Endothelial cell of umbilical vein (primary cell): ENCODE data around the gene CSNK1G2. TPM values are rescaled to one million over a fixed set of nuclear protein-coding genes. Genes with fewer than 3 reads are reported as not detected.

Source experiments
- BruUV-seq: library from RNA; stranded (reverse); fragments of 400-500 nt; replicated peaks from 2 replicates; lab custom pipeline; 2021; lab: Mats Ljungman, UMichigan
- CTCF ChIA-PET: fragments of 300-600, 350-600 bp; sonication (Branson Sonifier 250); formaldehyde crosslinking; loops from one replicate; lab custom pipeline; 2021; ENCODE audit warnings: antibody characterized with exemption, inconsistent platforms; lab: Charles Lee
- POLR2A ChIA-PET: fragments of 300-600, 350-600 bp; sonication (Branson Sonifier 250); formaldehyde crosslinking; loops from one replicate; lab custom pipeline; 2021; ENCODE audit warnings: antibody characterized with exemption, inconsistent platforms; lab: Charles Lee
- DNase-seq: peaks from one replicate; pipeline ENCODE4 v3.0.0-alpha.2; 2011; ENCODE audit warnings: low read depth, low spot score
- FAIRE-seq: peaks from 2 replicates; lab custom pipeline; 2011; peaks lifted over from hg19 to GRCh38; lab: Jason Lieb, UNC
- H2AFZ ChIP-seq: 2 replicates; pipeline ENCODE4 v1.6.0; 2012; ENCODE audit warnings: low read depth, low read length, control low read depth, inconsistent platforms
- H3K27ac ChIP-seq: 2 replicates; pipeline ENCODE4 v1.5.1; 2011; ENCODE audit warnings: low read depth, mild to moderate bottlenecking, control low read depth, low read length, moderate library complexity; ENCODE audit not compliant: insufficient read depth
- H3K27me3 ChIP-seq, 2 experiments: 2 replicates each; pipeline versions ENCODE4 v1.6.0 to v1.6.1; 2011; ENCODE audit warnings: low read length in 2 of 2, mixed read lengths in 1 of 2; ENCODE audit not compliant: control insufficient read depth in 2 of 2, insufficient read depth in 2 of 2
- H3K36me3 ChIP-seq, 2 experiments: 2 replicates in 1 of 2; 3 replicates in 1 of 2; pipeline ENCODE4 v1.5.1; 2011; ENCODE audit warnings: low read length in 2 of 2, mild to moderate bottlenecking in 1 of 2, moderate library complexity in 1 of 2; ENCODE audit not compliant: control insufficient read depth in 2 of 2, insufficient read depth in 2 of 2; ENCODE audit errors: extremely low read depth in 1 of 2
- H3K4me1 ChIP-seq: 3 replicates; pipeline ENCODE4 v1.5.1; 2011; ENCODE audit warnings: mild to moderate bottlenecking, low read length; ENCODE audit not compliant: control insufficient read depth, insufficient read depth; ENCODE audit errors: extremely low read depth
- H3K4me2 ChIP-seq: 2 replicates; pipeline ENCODE4 v1.6.1; 2011; ENCODE audit warnings: low read length, control low read depth, mixed read lengths; ENCODE audit not compliant: insufficient read depth
- H3K4me3 ChIP-seq, 3 experiments: fragments of 200-600 bp in 1 of 3; sonication (generic), shearing (Covaris generic) in 1 of 3; replicated peaks in 1 of 3; 2 replicates each; pipeline ENCODE4 v1.5.1; 2011 to 2016; ENCODE audit warnings: control low read depth in 3 of 3, low read length in 3 of 3, mild to moderate bottlenecking in 2 of 3, inconsistent platforms in 1 of 3, low read depth in 1 of 3, moderate library complexity in 1 of 3; ENCODE audit not compliant: insufficient read depth in 1 of 3
- H3K79me2 ChIP-seq: 2 replicates; pipeline ENCODE4 v1.6.0; 2012; ENCODE audit warnings: low read length, inconsistent platforms; ENCODE audit not compliant: control insufficient read depth, insufficient read depth
- H3K9ac ChIP-seq: replicated peaks from 2 replicates; pipeline ENCODE3; 2011; ENCODE audit warnings: low read length, control low read depth; ENCODE audit not compliant: insufficient read depth; ENCODE audit errors: extremely low read depth
- H3K9me1 ChIP-seq: replicated peaks from 3 replicates; pipeline ENCODE4 v1.6.0; 2011; ENCODE audit warnings: mild to moderate bottlenecking, low read length; ENCODE audit not compliant: control insufficient read depth, insufficient read depth; ENCODE audit errors: extremely low read depth
- H3K9me3 ChIP-seq: replicated peaks from 2 replicates; pipeline ENCODE4 v1.5.1; 2012; ENCODE audit warnings: low read length, inconsistent platforms; ENCODE audit not compliant: control insufficient read depth, insufficient read depth
- H4K20me1 ChIP-seq: replicated peaks from 2 replicates; pipeline ENCODE3; 2011; ENCODE audit warnings: mild to moderate bottlenecking, low read length; ENCODE audit not compliant: control insufficient read depth, insufficient read depth; ENCODE audit errors: extremely low read depth
- EZH2 ChIP-seq: IDR thresholded peaks from 2 replicates; pipeline ENCODE4 v1.6.1; 2012; ENCODE audit warnings: borderline replicate concordance, low read depth, mild to moderate bottlenecking, moderate library complexity, low read length, inconsistent platforms; ENCODE audit not compliant: severe bottlenecking
- GATA2 ChIP-seq: IDR thresholded peaks from 2 replicates; pipeline ENCODE4 v1.7.0; 2011; ENCODE audit warnings: low read depth, mild to moderate bottlenecking, moderate library complexity, mixed read lengths, low read length; ENCODE audit not compliant: insufficient read length, insufficient read depth
- JUN ChIP-seq: IDR thresholded peaks from 2 replicates; pipeline ENCODE4 v1.6.1; 2011; ENCODE audit warnings: borderline replicate concordance, low read depth; ENCODE audit not compliant: insufficient read length, insufficient read depth
- MYC ChIP-seq: IDR thresholded peaks from one replicate; pipeline ENCODE4 v1.6.1; 2011; ENCODE audit warnings: mild to moderate bottlenecking, low read depth, low read length
- POLR2A ChIP-seq: IDR thresholded peaks from 2 replicates; pipeline ENCODE4 v1.6.1; 2012; ENCODE audit warnings: low read depth, mild to moderate bottlenecking, control low read depth, low read length
- POLR2AphosphoS5 ChIP-seq: IDR thresholded peaks from 2 replicates; pipeline ENCODE4 v1.6.1; 2012; ENCODE audit warnings: low read depth, mild to moderate bottlenecking, control low read depth, low read length, moderate library complexity; ENCODE audit not compliant: insufficient read depth
- dilution Hi-C: fragments of 300-500 bp; cut with MboI; formaldehyde crosslinking; loops from one replicate; pipeline ENCODE4 v1.15.0; 2019; ENCODE audit warnings: low sequenced_read_pairs; ENCODE audit not compliant: extremely low pct_ligation_motif_present
- intact Hi-C: fragments of 100-400 bp; cut with micrococcal nuclease; formaldehyde crosslinking; loops from one replicate; pipeline ENCODE4 v1.10.0; 2022
- polyA plus RNA-seq, 4 experiments: library from polyadenylated mRNA; depleted of rRNA in 3 of 4; stranded (reverse) in 3 of 4; unstranded in 1 of 4; fragments of >200 nt; gene quantifications; 2 replicates each; pipeline versions ENCODE4 v1.2.1 to v1.2.3, GENCODE V29; 2011 to 2012; ENCODE audit warnings: missing spikeins in 1 of 4
- total RNA-seq: library from RNA; stranded (reverse); gene quantifications from 2 replicates; pipeline ENCODE4 v1.2.3, GENCODE V29; 2021
- TF ChIP-seq, protein P1 (sequence below), 2 donors: IDR thresholded peaks; 1 replicate in 1 of 2; 2 replicates in 1 of 2; pipeline ENCODE4 v1.5.1; 2011; ENCODE audit warnings: low read length in 2 of 2, mild to moderate bottlenecking in 2 of 2, moderate library complexity in 2 of 2, control low read depth in 1 of 2, inconsistent platforms in 1 of 2, low read depth in 1 of 2; ENCODE audit not compliant: insufficient read depth in 1 of 2; ENCODE audit errors: extremely low read depth in 1 of 2
- TF ChIP-seq, protein P2 (sequence below): IDR thresholded peaks from 2 replicates; pipeline ENCODE4 v1.6.1; 2011; ENCODE audit not compliant: insufficient read depth, insufficient read length

Gene CSNK1G2
- total and polyA plus RNA-seq, 2 donors (not counting 3 experiments of a cell fraction or from before 2014, with no cell fraction given) = 96.6 to 110 TPM

DNA sequence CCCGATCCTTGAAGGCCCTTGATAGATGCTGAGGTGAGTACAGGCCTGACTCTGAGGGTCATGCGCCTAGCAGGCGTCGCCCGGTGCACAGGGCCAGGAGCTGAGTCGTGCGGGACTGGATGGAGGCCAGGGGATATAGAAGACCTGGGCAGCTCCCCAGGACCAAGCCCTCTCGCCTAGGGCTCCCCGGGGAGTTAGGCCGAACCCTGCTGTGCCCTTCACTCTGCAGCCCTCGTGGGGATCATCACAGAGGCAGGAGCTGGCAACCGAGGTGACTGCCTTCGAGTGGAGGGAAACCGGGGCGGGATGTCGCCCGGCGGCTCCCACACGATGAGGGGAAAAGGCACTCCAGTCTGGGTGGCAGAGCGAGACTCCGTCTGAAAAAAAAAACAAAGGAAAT, 11.7 kb downstream of the CSNK1G2 start:
- no peaks in the 10 kb centered on the region for H3K9me1 ChIP-seq
- FAIRE-seq = no peak
- no TSS peak for BruUV-seq
- H3K36me3 ChIP-seq = peaks cover 0 to 13% of the 10 kb centered on the region in 2 experiments
- no peak overlapping the region for H2AFZ ChIP-seq
- TF ChIP-seq GATA2 (no peak), EZH2 (no peak), JUN (no peak), POLR2AphosphoS5 (no peak), POLR2A (no peak), MYC (no peak)
- TF ChIP-seq, protein P1, sequence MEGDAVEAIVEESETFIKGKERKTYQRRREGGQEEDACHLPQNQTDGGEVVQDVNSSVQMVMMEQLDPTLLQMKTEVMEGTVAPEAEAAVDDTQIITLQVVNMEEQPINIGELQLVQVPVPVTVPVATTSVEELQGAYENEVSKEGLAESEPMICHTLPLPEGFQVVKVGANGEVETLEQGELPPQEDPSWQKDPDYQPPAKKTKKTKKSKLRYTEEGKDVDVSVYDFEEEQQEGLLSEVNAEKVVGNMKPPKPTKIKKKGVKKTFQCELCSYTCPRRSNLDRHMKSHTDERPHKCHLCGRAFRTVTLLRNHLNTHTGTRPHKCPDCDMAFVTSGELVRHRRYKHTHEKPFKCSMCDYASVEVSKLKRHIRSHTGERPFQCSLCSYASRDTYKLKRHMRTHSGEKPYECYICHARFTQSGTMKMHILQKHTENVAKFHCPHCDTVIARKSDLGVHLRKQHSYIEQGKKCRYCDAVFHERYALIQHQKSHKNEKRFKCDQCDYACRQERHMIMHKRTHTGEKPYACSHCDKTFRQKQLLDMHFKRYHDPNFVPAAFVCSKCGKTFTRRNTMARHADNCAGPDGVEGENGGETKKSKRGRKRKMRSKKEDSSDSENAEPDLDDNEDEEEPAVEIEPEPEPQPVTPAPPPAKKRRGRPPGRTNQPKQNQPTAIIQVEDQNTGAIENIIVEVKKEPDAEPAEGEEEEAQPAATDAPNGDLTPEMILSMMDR (IDR thresholded peaks at IDR 0.05; ENCODE audit: extremely low read depth in 1 of 2, insufficient read depth in 1 of 2, low read depth in 1 of 2, low read length in 2 of 2) = no peak
- TF ChIP-seq, protein P2, sequence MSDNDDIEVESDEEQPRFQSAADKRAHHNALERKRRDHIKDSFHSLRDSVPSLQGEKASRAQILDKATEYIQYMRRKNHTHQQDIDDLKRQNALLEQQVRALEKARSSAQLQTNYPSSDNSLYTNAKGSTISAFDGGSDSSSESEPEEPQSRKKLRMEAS = no peak
- H3K4me3 ChIP-seq = no peak overlapping the region
- no peaks in the 10 kb centered on the region for H3K27me3 ChIP-seq
- dilution Hi-C loops (no loop called here), intact Hi-C loops (no loop called here)
- peaks cover 80% of the 10 kb centered on the region for H3K79me2 ChIP-seq
- no peak for DNase-seq
- no peaks in the 10 kb centered on the region for H3K9me3 ChIP-seq
- no peak overlapping the region for H3K9ac ChIP-seq
- ChIA-PET POLR2A (no interaction called here), CTCF (interaction anchor here (1.2 kb wide), 1 partner anchor 12 kb away, joined by 3 read pairs; no protein-coding TSS in a partner anchor)
- no peak overlapping the region for H3K4me2 ChIP-seq
- H3K4me1 ChIP-seq = no peaks in the 10 kb centered on the region
- no peaks in the 10 kb centered on the region for H4K20me1 ChIP-seq
- H3K27ac ChIP-seq = no peak overlapping the region
